Activated gamma-delta T cell (primary cell): ENCODE data around the gene ITGA7.

Experiments
- DNase-seq: peaks from one replicate; lab custom pipeline; 2025; lab: John Stamatoyannopoulos, UW

Gene ITGA7

GRCh38 chr12:55718624-55719275 lies 11.0 kb upstream of the ITGA7 start:
- DNase-seq = no peak

DNA sequence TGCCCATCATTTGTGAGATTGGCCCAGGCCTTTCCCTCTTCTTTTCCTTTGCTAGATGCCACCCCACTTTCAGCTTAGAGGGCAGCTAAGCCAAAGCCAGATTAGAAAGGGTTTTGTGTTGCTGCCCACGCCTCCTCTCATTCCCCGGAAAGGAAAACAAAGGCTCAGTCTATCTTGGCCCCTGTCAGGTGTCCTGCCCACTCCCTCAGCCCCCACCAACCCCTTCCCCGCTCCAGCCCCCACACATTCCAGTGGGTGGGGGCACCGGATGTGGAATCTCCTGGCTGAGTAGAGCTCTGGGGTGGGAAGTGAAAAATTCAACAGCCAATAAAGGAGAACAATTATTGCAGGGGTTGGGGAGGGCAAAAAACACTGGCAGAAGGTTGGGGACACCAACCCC lies 10.3 kb upstream of the ITGA7 start:
- no peak for DNase-seq

DNA sequence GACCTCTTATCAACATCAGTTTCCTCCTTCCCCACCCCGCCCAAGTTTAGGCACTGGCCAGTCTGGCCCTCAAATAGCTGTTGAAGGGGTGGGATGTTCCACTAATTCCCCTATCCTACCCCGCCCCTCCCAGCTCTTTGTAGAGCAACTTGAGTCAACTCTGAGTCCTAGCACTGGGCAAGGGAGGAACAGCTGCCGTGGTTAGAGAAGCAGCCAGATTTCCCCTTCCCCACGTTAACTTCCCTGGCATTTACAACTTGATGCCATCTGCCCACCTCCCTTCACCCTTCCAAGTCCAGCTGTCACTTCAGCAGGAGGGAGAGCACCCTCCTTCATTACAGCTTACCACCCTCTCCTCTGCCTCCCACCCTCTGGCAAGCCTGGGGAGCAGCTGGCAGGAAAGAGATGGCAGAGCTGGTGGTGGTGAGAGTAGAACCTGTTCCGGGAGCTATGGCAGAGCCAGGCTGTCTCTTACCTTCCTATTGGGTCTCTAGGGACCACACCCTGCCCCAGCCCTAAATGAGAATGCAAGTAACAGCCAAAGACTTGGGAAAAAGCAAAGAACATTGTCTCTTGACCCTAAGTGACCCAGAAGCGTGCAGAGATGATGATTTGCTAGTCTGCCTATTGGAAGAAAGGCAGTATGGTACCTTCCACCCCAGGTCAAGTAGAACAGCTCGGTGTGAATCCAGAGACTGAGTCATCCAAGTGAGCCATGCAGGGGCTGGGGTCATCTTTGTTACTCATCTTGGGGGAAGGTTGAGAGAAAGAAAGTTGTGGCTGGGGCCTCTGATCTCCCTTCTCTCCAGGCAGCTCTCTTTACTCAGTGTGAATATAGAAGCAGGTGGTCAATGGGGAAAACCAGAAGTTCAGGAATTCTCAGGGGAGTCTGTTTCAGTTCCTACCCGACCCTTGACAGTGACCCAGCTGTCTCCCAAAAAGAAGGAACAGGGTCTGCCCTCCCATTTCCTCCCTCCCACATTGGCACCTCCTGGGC lies 9.6 kb upstream of the ITGA7 start:
- DNase-seq = no peak

DNA sequence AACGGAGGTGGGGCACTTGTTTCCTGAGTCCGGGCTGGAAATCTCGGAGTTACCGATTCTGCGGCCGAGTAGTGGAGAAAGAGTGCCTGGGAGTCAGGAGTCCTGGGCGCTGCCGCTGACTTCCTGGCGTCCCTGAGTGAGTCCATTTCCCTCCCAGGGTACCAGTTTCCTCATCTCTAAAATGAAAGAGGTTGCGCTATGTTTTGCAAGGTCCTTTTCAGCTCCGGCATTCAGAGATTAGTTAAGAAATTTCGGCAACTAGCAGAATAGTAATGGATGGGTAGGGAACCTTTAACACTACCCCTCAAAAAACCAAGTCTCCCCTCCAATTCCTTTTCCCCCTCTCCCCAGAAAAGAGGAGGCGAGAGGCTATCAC lies 8.9 kb upstream of the ITGA7 start:
- DNase-seq = no peak

DNA sequence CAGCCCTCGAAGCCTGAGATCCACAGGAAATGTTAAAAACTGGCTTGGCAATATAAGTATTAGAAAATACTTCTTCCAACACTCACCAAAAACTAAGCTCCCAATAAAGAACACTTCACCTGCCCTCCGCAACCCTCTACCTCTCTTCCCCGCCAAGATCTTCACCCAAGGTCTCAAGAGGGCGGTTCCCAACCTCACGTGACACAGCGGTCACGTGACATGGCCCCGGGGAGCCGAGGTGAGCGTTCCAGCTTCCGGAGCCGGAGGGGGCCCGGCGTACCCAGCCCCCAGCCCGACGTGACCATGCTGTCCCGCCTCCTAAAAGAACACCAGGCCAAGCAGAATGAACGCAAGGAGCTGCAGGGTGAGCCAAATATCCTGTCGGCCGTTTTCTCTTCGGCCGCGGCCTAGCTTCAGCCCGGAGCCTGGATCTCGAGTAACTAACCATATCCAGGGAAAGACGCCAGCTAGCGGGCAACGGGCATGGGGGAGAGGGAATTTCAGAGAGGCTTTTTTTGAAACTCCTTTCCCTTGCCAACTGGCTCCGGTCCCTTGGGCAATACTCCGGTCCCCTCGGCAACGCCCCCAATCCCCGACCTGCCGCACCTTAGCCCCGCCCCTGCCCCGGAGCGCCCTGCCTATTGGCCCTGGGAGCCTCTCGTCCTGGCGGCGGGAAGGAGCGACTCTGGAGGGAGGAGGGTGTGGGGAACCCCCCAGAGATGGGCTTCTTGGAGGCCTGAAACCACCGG lies 8.3 kb upstream of the ITGA7 start, which contains the start of gene BLOC1S1:
Gene BLOC1S1 (plus strand): TSS at position 214 of the 749 bp plus-strand sequence. CDS start 6 bp downstream, at position 220.
- DNase-seq = peak; percentile 84

GRCh38 chr12:55715169-55715764 lies 7.6 kb upstream of the ITGA7 start:
- no peak for DNase-seq

- DNase-seq = no peak
These were observed 6.0 kb upstream of the ITGA7 start for GRCh38 chr12:55713721-55714120.

DNA sequence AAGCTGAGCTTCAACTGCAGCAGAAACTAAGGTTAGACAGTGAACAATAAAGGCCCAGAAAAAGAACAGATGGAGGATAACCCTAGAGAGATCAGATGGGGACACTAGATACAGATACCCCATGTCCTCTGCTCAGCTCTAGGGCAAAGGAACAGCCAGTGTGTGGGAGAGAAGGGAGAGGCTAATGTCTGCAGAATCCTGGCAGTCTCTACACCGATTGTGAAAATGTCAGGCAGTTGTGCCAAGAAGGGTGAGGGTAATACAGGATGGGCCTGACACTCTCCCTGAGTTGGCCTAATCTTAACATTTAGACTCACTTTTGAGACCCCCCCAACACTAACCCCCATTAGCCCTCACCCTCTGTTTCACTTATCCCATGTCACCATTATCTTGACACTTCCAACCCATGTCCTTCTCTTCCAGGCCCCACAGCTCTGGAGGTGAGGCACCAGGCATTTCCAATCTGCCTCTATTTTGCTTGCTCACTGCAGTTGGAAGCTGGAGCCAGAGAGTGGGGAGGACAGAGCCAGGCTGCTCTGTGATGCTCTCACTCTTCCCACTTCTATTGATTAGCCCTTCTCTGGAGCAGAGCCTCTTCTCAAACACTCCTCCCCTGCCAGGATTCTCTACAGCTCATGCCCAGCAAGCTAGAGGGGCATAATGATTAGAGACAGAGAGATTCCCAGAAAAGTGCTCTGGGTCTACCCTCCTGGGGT lies 5.2 kb upstream of the ITGA7 start:
- DNase-seq = no peak

DNA sequence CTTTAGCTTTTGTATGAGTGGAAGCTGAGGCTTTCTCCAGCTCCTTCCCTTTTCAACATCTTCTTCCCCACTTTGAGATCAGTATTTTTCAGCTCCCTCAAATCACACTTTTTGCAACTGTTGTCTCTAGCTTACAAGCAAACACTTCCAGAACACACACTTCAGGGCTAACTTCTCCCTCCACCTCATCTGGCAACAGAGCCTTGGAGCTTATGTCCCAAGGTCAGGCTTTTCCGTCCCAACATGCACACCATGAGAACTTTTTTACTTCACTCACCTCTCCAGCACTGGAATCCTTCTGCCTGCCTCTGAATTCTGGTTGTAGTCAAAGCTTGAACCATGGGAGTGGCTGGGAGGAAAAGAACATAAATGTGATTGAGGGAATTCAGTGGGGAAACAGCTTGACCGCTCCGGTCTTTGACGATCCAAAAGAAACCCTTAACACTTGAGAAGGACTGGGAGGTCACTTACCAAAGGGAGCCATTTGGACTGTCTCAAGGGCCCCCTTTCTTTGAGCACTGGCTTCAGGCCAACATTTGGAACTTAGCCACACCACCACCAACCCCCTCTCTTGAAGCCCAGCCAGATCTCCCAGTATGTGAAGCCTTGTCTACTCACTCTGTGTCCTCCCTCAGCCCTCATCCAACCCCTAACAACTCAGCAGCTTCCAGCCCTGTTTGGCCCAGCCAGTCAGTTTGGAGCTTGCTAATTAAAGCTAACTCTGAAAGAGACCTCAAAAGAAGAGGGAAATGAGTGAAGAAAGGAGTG lies 4.3 kb upstream of the ITGA7 start:
- no peak for DNase-seq

DNA sequence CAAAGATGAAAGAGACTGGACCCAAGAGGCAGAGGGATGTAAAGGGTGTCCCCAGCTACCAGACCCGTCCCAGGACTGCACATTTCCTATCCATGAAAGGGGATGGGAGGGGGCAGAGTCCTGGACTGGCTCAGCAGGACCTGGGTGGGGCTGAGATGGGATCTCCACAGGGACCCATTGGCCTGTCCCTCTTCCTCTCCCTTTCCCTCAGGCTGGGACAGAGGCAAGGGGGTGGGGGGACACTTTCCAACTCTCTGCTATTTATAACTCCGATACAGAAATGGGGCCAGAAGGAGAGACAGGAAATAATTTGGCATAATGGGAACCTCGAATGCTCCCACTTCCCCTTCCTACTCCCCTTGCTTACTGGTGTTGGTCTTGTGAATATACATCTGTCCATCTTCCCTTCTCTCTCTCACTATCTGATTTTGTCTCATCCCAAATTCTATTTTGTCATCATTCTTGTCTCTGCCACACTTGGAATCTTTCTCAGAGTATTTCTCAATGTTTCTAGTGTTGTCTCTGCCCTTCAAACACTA lies 1.1 kb upstream of the ITGA7 start:
- DNase-seq = no peak

DNA sequence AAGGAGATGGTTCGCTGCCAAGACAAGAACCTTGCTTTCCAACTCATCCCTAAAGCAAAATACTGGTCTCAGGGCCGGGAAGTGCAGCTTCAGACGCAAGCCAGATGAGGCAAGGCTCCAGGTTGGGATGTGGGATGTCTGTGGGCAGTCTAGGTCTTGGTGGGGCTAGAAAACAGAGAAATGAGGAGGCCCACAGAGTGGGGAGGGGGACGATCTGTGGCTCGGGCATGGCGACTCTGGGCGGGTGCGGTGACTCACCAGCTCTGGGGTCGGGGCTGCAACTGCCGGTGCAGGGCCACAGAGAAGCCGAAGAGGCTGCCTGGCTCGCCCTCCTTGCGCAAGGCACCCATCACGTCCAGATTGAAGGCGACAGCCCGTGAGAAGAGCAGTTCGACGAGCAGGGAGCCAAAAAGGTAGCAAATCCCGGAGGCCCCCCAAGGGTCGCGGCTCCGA lies 459 bp downstream of the ITGA7 start:
- no peak for DNase-seq

- DNase-seq = no peak
These were observed 1.0 kb downstream of the ITGA7 start for GRCh38 chr12:55706568-55707218.

DNA sequence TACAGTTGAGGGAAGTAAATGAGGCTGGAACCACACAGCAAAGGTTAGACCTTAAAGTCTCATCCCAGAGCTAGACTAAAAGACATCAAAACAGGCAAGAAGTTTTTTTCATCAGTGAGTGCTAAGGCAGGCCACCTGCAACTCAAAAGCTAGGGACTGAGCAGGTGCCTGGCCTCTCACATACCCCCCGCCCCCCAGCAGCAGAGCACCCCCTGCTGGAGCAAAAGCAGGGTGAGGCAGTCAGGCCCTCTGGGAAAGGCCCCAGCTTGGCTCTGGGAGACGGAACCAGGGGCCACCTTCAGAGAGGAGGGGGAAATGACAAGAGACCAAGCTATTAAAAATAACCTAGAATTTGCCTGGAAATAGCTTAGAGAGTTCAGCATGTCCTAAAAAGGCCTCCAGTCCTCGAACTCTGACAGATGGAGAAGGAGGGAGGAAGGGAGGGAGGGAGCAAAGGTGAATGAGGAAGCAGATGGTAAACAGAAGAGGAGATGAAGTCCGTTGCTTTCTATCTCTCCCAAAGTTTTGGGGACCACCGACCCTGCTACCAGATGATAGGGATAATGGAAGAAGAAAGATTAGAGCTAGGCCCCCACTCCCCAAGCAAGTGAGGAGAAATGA lies 1.8 kb downstream of the ITGA7 start:
- no peak for DNase-seq

- no peak for DNase-seq
These were observed 2.6 kb downstream of the ITGA7 start for GRCh38 chr12:55704824-55705718.

GRCh38 chr12:55703901-55704761 lies 3.6 kb downstream of the ITGA7 start:
- no peak for DNase-seq

DNA sequence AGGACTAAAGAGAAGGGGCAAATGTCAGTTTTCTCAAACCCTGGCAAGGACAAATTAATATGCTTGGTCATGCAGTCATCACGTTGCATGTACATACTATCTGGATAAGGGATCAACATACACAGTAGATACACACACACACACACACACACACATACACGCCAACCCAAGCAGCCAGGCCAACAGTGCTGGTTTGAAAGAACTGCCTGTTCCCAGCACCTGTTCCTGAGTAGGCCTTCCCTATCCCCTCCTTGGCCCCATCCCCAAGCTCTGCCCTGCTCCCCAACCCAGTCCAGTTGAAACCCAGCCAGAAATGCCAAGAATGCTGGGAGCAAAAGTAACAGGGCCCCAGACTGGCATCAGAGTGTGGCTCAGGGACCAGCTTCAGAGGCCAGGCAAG lies 4.4 kb downstream of the ITGA7 start:
- DNase-seq = no peak

DNA sequence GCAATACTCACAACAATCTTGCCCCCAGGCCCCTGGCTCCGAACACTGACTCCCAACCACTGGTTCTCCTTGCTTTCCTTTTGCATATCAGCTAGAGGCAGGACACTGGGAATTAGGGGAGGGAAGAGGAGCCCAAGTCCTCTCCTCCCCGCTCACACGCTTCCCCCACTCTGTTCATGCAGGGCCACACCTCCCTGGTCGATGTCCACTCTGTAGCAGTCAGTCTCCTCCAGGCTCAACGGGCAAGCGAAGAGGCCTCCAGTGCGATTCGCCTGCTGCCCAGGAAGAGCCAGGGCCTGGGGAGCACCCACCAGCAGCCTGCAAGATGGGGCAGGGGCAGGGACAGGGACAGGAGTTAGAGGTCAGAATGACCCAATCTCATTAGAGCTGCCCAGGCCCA lies 4.8 kb downstream of the ITGA7 start:
- no peak for DNase-seq
